GM21737 (cell line): ENCODE measurements around the gene IRF2BP1.

Experiments
- ATAC-seq: cut with Tn5 transposase; IDR thresholded peaks from one replicate; pipeline ENCODE4 v1.9.1; 2021; ENCODE audit warnings: mild to moderate bottlenecking, moderate library complexity; ENCODE audit not compliant: unreplicated experiment

The IRF2BP1 gene

GRCh38 chr19:45863335-45863839, 22.6 kb downstream of the IRF2BP1 start:
- ATAC-seq: no peak

DNA sequence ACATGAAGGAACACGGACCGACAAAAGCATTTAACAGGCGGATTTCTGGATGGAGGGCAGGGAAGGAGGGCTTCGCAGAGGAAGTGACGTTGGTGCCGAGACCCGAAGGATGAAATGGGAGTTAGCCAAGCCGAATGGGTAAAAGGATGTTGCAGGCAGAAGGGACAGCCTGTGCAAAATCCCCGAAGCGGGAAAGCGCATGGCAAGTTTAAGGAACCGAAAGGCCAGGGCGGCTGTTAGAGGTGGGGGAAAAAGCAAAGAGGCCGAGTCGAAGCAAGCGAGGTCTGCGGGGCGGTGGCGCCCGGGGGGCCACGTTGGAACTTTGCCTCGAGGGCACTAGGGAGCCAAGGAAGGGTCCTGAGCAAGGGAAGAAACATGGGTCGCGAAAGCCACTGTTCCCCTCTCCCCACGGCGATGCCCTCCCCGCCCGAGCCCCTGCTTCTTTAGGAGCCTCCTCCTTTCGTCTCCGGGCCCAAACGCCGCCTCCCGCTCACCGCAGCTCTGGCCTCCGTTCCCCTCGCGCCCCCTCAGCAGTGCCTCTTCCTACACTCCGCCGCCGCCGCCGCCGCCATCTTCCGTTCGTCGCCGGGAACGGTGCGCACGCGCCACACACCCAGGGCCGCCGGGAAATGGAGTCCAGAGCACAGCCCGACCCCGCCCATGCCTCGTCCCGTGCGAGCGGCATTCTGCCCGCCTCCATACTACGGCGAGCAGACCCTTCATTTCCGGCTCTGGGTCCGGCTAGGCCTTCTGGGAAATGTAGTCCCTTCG, 23.2 kb downstream of the IRF2BP1 start, which contains the start of gene SYMPK:
Gene SYMPK, minus strand, starts transcription at position 584 of the 771 bp plus-strand sequence. CDS start 8,652 bp downstream, outside the sequence.
- ATAC-seq: peak; percentile 89

- no peak for ATAC-seq
Measured at GRCh38 chr19:45862271-45862563, 23.7 kb downstream of the IRF2BP1 start.

- ATAC-seq: no peak
Measured at GRCh38 chr19:45860359-45861259, 25.3 kb downstream of the IRF2BP1 start.

- ATAC-seq: no peak
Measured at GRCh38 chr19:45854167-45854778, 31.7 kb downstream of the IRF2BP1 start.

GRCh38 chr19:45852983-45853382, 33.0 kb downstream of the IRF2BP1 start:
- ATAC-seq: no peak

DNA sequence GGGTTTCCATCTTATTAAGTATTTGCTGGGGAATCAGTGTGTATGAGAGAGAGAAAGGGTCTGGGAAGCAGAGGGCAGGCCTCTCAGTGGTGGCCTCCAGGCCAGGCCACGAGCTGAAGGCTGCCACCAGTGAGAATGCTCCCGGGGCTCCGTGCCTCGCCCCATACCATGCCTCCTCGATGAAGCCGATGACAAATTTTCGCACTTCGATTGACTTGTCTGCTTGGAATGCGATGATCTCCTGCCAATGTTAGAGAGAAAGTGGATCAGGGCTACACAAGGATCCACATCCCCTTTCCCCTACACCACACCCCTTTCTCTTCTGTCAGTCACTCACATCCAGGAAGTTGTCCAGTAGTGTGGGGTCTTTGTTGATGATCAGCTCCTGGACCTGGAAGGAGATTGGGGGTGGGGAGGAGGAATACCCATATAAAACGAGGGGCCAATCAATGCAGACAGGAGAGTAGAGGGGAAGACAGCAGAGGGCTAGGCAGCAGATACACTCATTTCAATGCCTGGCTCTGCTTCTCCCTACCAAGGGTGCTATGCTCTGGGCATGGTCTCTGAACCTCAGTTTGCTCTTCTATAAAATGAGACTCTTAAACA, 33.7 kb downstream of the IRF2BP1 start:
- no peak for ATAC-seq

DNA sequence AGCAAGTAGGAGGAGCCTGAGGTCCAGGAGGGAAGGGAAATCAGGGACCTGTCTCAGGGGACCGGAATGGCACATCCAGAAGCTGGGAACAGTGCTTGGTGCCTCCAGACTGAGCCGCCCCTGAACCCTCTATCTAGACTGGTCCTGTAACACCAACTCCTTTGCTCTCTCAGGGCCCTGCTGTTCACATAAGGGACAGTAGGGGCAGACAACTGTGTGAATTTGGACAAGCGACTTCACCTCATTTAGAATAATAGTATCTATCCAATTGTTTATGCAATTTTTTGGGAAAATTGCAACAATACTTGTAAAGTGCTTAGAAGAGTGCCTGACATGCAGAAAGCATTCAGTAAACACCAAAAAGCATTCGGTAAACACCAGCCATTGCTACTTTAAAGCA, 37.0 kb downstream of the IRF2BP1 start:
- ATAC-seq: no peak

DNA sequence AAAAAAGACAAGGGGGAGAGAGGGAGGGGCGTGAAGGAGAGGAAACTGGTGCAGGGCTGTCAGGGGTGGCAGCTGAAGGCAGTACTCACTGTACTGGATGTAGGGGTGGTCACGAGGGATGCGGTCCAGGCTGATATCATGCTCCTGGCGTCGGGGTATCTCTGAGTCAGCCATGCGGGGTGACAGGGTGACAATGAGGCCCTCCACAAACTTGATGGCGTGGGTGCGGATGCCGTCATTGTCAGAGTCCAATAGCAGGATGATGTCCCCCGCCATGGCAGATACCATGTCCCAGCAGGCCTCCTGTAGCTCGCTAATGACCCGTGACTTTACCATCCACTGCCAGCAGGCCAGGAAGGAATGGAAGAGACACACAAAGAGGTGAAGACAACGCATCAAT, 38.3 kb downstream of the IRF2BP1 start:
- no peak for ATAC-seq

- no peak for ATAC-seq
Measured at GRCh38 chr19:45842198-45842597, 43.7 kb downstream of the IRF2BP1 start.

- ATAC-seq: no peak
Measured at GRCh38 chr19:45834970-45835369, 51.0 kb downstream of the IRF2BP1 start.
